Breast epithelium (tissue), 3 donors: ENCODE data around the gene TREM2.

Experiments
- POLR2A ChIP-seq: fragments of 450-650 bp; IDR thresholded peaks from one replicate; pipeline ENCODE4 v1.6.1; 2016; ENCODE audit warnings: antibody characterized with exemption, mild to moderate bottlenecking, moderate library complexity
- POLR2AphosphoS5 ChIP-seq, 3 donors: sonication (generic); formaldehyde crosslinking; IDR thresholded peaks; one replicate each; pipeline ENCODE4 v1.6.1; 2017; ENCODE audit warnings: antibody characterized with exemption in 3 of 3
- TF ChIP-seq, protein P1 (sequence below), 3 donors: fragments of 450-650 bp; IDR thresholded peaks; one replicate each; pipeline ENCODE4 v1.5.1; 2016 to 2017; ENCODE audit warnings: antibody characterized with exemption in 3 of 3, mild to moderate bottlenecking in 3 of 3, moderate library complexity in 3 of 3

DNA sequence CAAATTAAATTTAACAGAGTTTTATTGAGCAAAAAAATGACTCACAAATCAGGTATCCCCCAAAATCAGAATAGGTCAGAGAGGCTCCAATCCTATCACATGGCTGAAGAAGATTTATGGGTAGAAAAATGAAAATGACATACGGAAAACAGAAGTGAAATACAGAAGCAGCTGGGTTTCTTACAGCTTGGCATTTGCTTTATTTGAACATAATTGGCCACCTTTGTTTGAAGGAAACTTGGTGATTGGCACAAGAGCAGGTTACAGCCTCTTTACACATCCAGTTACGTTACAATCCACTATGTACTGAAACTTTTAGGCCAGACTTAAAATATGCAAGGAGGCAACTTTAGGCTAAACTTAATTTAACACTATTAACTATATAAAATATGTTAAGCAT, 11.7 kb upstream of the TREM2 start:
- TF ChIP-seq, protein P1, sequence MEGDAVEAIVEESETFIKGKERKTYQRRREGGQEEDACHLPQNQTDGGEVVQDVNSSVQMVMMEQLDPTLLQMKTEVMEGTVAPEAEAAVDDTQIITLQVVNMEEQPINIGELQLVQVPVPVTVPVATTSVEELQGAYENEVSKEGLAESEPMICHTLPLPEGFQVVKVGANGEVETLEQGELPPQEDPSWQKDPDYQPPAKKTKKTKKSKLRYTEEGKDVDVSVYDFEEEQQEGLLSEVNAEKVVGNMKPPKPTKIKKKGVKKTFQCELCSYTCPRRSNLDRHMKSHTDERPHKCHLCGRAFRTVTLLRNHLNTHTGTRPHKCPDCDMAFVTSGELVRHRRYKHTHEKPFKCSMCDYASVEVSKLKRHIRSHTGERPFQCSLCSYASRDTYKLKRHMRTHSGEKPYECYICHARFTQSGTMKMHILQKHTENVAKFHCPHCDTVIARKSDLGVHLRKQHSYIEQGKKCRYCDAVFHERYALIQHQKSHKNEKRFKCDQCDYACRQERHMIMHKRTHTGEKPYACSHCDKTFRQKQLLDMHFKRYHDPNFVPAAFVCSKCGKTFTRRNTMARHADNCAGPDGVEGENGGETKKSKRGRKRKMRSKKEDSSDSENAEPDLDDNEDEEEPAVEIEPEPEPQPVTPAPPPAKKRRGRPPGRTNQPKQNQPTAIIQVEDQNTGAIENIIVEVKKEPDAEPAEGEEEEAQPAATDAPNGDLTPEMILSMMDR (IDR thresholded peaks at IDR 0.05), result no peak
- TF ChIP-seq POLR2A (no peak), POLR2AphosphoS5 (IDR thresholded peaks at IDR 0.05) (no peak)
